H9 (cell line): ENCODE data around the gene NCS1. TPM values are rescaled to one million over a fixed set of nuclear protein-coding genes. Genes with fewer than 3 reads are reported as not detected.

Experiments
- DNase-seq: peaks from one replicate; pipeline ENCODE4 v3.0.0-alpha.2; 2017
- H2AFZ ChIP-seq: one replicate; pipeline ENCODE4 v1.6.1; 2013; ENCODE audit warnings: mild to moderate bottlenecking, low read length, control low read depth, moderate library complexity
- H2AK5ac ChIP-seq: 2 replicates; pipeline ENCODE4 v1.6.1; 2013; ENCODE audit warnings: low read length, control low read depth, mixed read lengths; ENCODE audit not compliant: insufficient read length
- H2BK120ac ChIP-seq: one replicate; pipeline ENCODE4 v1.6.1; 2013; ENCODE audit warnings: low read depth, mild to moderate bottlenecking, low read length, control low read depth, inconsistent platforms; ENCODE audit not compliant: poor library complexity, severe bottlenecking
- H2BK12ac ChIP-seq: 2 replicates; pipeline ENCODE4 v1.6.1; 2013; ENCODE audit warnings: low read length, control low read depth, mixed read lengths, low read depth; ENCODE audit not compliant: insufficient read length
- H2BK15ac ChIP-seq: 2 replicates; pipeline ENCODE4 v1.6.1; 2013; ENCODE audit warnings: low read depth, low read length, control low read depth
- H2BK20ac ChIP-seq: one replicate; pipeline ENCODE4 v1.6.1; 2013; ENCODE audit warnings: low read depth, mild to moderate bottlenecking, low read length, control low read depth, inconsistent platforms; ENCODE audit not compliant: poor library complexity, severe bottlenecking
- H2BK5ac ChIP-seq: 2 replicates; pipeline ENCODE4 v1.6.1; 2013; ENCODE audit warnings: low read length, control low read depth, mixed read lengths; ENCODE audit not compliant: insufficient read length
- H3K14ac ChIP-seq: 2 replicates; pipeline ENCODE4 v1.6.1; 2013; ENCODE audit warnings: low read length, control low read depth; ENCODE audit not compliant: insufficient read depth
- H3K18ac ChIP-seq: 2 replicates; pipeline ENCODE4 v1.6.1; 2013; ENCODE audit warnings: low read depth, mild to moderate bottlenecking, mixed read lengths, low read length, control low read depth; ENCODE audit not compliant: insufficient read length
- H3K23ac ChIP-seq: 2 replicates; pipeline ENCODE4 v1.6.1; 2013; ENCODE audit warnings: low read length, control low read depth, mixed read lengths, low read depth; ENCODE audit not compliant: insufficient read length
- H3K23me2 ChIP-seq: 2 replicates; pipeline ENCODE4 v1.6.1; 2013; ENCODE audit warnings: low read depth, mild to moderate bottlenecking, mixed read lengths, low read length, control low read depth; ENCODE audit not compliant: insufficient read length, poor library complexity, severe bottlenecking
- H3K27ac ChIP-seq: 2 replicates; pipeline ENCODE4 v1.5.1; 2013; ENCODE audit warnings: low read length, control low read depth, mixed read lengths, low read depth; ENCODE audit not compliant: insufficient read length
- H3K27me3 ChIP-seq: 2 replicates; pipeline ENCODE4 v1.6.1; 2013; ENCODE audit warnings: low read length, control low read depth, inconsistent platforms; ENCODE audit not compliant: insufficient read depth
- H3K4ac ChIP-seq: 2 replicates; pipeline ENCODE4 v1.6.1; 2013; ENCODE audit warnings: low read depth, mild to moderate bottlenecking, control low read depth, inconsistent platforms, low read length, moderate library complexity
- H3K4me1 ChIP-seq: 2 replicates; pipeline ENCODE4 v1.6.1; 2013; ENCODE audit warnings: low read length, control low read depth, inconsistent platforms; ENCODE audit not compliant: insufficient read depth
- H3K4me2 ChIP-seq: 2 replicates; pipeline ENCODE4 v1.6.1; 2013; ENCODE audit warnings: low read length, control low read depth, mixed read lengths; ENCODE audit not compliant: insufficient read length, insufficient read depth
- H3K56ac ChIP-seq: 2 replicates; pipeline ENCODE4 v1.6.1; 2013; ENCODE audit warnings: low read depth, mild to moderate bottlenecking, mixed read lengths, low read length, control low read depth; ENCODE audit not compliant: insufficient read length
- H3K79me1 ChIP-seq: 2 replicates; pipeline ENCODE4 v1.6.1; 2013; ENCODE audit warnings: low read depth, mild to moderate bottlenecking, moderate library complexity, low read length, control low read depth, inconsistent platforms; ENCODE audit not compliant: insufficient read depth, poor library complexity, severe bottlenecking
- H3K79me2 ChIP-seq: 2 replicates; pipeline ENCODE4 v1.6.1; 2013; ENCODE audit warnings: low read length, control low read depth, inconsistent platforms; ENCODE audit not compliant: insufficient read depth
- H3K9ac ChIP-seq: 2 replicates; pipeline ENCODE4 v1.6.1; 2013; ENCODE audit warnings: low read length, control low read depth, mixed read lengths; ENCODE audit not compliant: insufficient read length; ENCODE audit errors: extremely low read depth
- H3K9me3 ChIP-seq: one replicate; pipeline ENCODE4 v1.6.1; 2013; ENCODE audit warnings: low read depth, low read length, inconsistent platforms; ENCODE audit not compliant: control insufficient read depth
- H3T11ph ChIP-seq: one replicate; pipeline ENCODE4 v1.6.1; 2013; ENCODE audit warnings: mild to moderate bottlenecking, low read length, control low read depth, inconsistent platforms
- H4K20me1 ChIP-seq: one replicate; pipeline ENCODE4 v1.6.1; 2013; ENCODE audit not compliant: control insufficient read depth, insufficient read length, insufficient read depth
- H4K5ac ChIP-seq: 2 replicates; pipeline ENCODE4 v1.6.1; 2013; ENCODE audit warnings: low read depth, mild to moderate bottlenecking, mixed read lengths, low read length, control low read depth; ENCODE audit not compliant: insufficient read length
- H4K8ac ChIP-seq: replicated peaks from 2 replicates; pipeline ENCODE4 v1.6.1; 2013; ENCODE audit warnings: low read length, control low read depth, mixed read lengths, low read depth; ENCODE audit not compliant: insufficient read length
- H4K91ac ChIP-seq: 2 replicates; pipeline ENCODE4 v1.6.1; 2013; ENCODE audit warnings: low read depth, mild to moderate bottlenecking, moderate library complexity, mixed read lengths, low read length, control low read depth; ENCODE audit not compliant: insufficient read length
- H3K27ac Mint-ChIP-seq, 3 experiments: 2 replicates in 2 of 3; 3 replicates in 1 of 3; pipeline ENCODE4 v1.8.0; 2020 to 2021; ENCODE audit warnings: mixed read lengths in 3 of 3, mild to moderate bottlenecking in 1 of 3, moderate library complexity in 1 of 3
- H3K27me3 Mint-ChIP-seq: 2 replicates; pipeline ENCODE4 v1.8.0; 2021; ENCODE audit warnings: low read depth, mild to moderate bottlenecking, moderate library complexity, mixed read lengths
- H3K36me3 Mint-ChIP-seq, 3 experiments: 2 replicates in 2 of 3; 3 replicates in 1 of 3; pipeline ENCODE4 v1.8.0; 2020 to 2021; ENCODE audit warnings: low read depth in 3 of 3, mixed read lengths in 3 of 3; ENCODE audit not compliant: insufficient read depth in 1 of 3
- H3K4me1 Mint-ChIP-seq, 2 experiments: 2 replicates each; pipeline ENCODE4 v1.8.0; 2020; ENCODE audit warnings: mixed read lengths in 2 of 2
- H3K4me3 Mint-ChIP-seq, 2 experiments: 2 replicates in 1 of 2; 3 replicates in 1 of 2; pipeline ENCODE4 v1.8.0; 2020 to 2021; ENCODE audit warnings: mild to moderate bottlenecking in 2 of 2, mixed read lengths in 2 of 2, moderate library complexity in 1 of 2
- H3K9me3 Mint-ChIP-seq, 2 experiments: 2 replicates in 1 of 2; 3 replicates in 1 of 2; pipeline ENCODE4 v1.8.0; 2020; ENCODE audit warnings: mild to moderate bottlenecking in 2 of 2, mixed read lengths in 2 of 2, moderate library complexity in 1 of 2
- CTCF ChIP-seq: fragments of 200-600 bp; sonication (generic); conservative IDR thresholded peaks from 3 replicates; pipeline ENCODE4 v1.8.0; 2021; ENCODE audit warnings: antibody characterized with exemption, mild to moderate bottlenecking
- WGBS: extraction: QIAGEN DNeasy Blood & Tissue Kit; methylation state at CpG from one replicate; pipeline ENCODE4 v1.1.7; 2013; ENCODE audit warnings: missing lambda C conversion rate, low lambda C conversion rate, mixed read lengths; ENCODE audit not compliant: insufficient read length; ENCODE audit errors: extremely low coverage; 5-methylcytosine and 5-hydroxymethylcytosine counted together
- total RNA-seq: library from RNA; stranded (reverse); gene quantifications from 2 replicates; pipeline ENCODE4 v1.2.1, GENCODE V29; 2021

NCS1 gene
- total RNA-seq, 1 experiment from 2014 or later: 38.1 TPM

- H4K20me1 ChIP-seq: no peaks in the 10 kb centered on the region
- peaks cover 13% of the 10 kb centered on the region for H3K9me3 ChIP-seq
- peaks cover 28 to 36% (median 36%) of the 10 kb centered on the region in 3 experiments for H3K36me3 Mint-ChIP-seq
- no peaks in the 10 kb centered on the region for H3K4me1 ChIP-seq
- H3K9me3 Mint-ChIP-seq: peaks cover 3 to 6% of the 10 kb centered on the region in 2 experiments; a peak in 3 of 5 replicates
- no peak overlapping the region; a peak in 1 of 5 replicates for H3K4me3 Mint-ChIP-seq
- H3K23ac ChIP-seq: no peak overlapping the region
- H3T11ph ChIP-seq: no peak overlapping the region
- no peaks in the 10 kb centered on the region for H3K23me2 ChIP-seq
- no peak overlapping the region for H3K4me2 ChIP-seq
- no peak overlapping the region for H2AK5ac ChIP-seq
- H2BK120ac ChIP-seq: no peak overlapping the region
- no peak for TF ChIP-seq CTCF
- H3K27ac Mint-ChIP-seq: no peak overlapping the region
- no peak overlapping the region for H3K56ac ChIP-seq
- no peak overlapping the region for H3K27ac ChIP-seq
- H4K91ac ChIP-seq: no peak overlapping the region
- no peak overlapping the region for H2BK15ac ChIP-seq
- H2BK12ac ChIP-seq: no peak overlapping the region
- DNase-seq: no peak
- no peaks in the 10 kb centered on the region for H3K27me3 Mint-ChIP-seq
- H3K79me2 ChIP-seq: no peaks in the 10 kb centered on the region
- H3K18ac ChIP-seq: no peak overlapping the region
- no peak overlapping the region for H4K8ac ChIP-seq
- WGBS: no CpG with 5 or more reads among the region's 11 CpGs
- no peak overlapping the region for H4K5ac ChIP-seq
- no peaks in the 10 kb centered on the region for H3K79me1 ChIP-seq
- no peak overlapping the region for H2BK5ac ChIP-seq
- no peak overlapping the region for H3K4ac ChIP-seq
- H3K4me1 Mint-ChIP-seq: peaks cover 3 to 4% of the 10 kb centered on the region in 2 experiments; a peak in 3 of 4 replicates
- no peaks in the 10 kb centered on the region for H3K27me3 ChIP-seq
- no peak overlapping the region for H2BK20ac ChIP-seq
- H3K14ac ChIP-seq: no peak overlapping the region
- no peak overlapping the region for H3K9ac ChIP-seq
- no peak overlapping the region for H2AFZ ChIP-seq
These were observed 52.9 kb downstream of the NCS1 start for GRCh38 chr9:130225071-130225470.
